Neutrophil (primary cell): ENCODE results near the gene H2BK1.

ENCODE experiments used
- H3K27ac ChIP-seq: fragments of 200-600 bp; sonication (generic); 2 replicates; pipeline ENCODE4 v1.5.1; 2016; ENCODE audit warnings: mild to moderate bottlenecking, moderate library complexity
- H3K27me3 ChIP-seq: fragments of 200-600 bp; sonication (generic); 2 replicates; pipeline ENCODE4 v1.6.0; 2016; ENCODE audit warnings: mild to moderate bottlenecking
- H3K36me3 ChIP-seq: fragments of 200-600 bp; sonication (generic); 2 replicates; pipeline ENCODE4 v1.5.1; 2017
- H3K4me1 ChIP-seq, 2 experiments: fragments of 200-600 bp in 1 of 2; sonication (generic) in 1 of 2; 1 replicate in 1 of 2; 2 replicates in 1 of 2; pipeline versions ENCODE4 v1.5.1 to v1.6.1; 2013 to 2016; ENCODE audit warnings: low read depth in 1 of 2, low read length in 1 of 2, mild to moderate bottlenecking in 1 of 2, moderate library complexity in 1 of 2; ENCODE audit not compliant: control insufficient read depth in 1 of 2, insufficient read depth in 1 of 2
- H3K4me3 ChIP-seq, 2 experiments: fragments of 200-600 bp in 1 of 2; sonication (generic) in 1 of 2; 1 replicate in 1 of 2; 2 replicates in 1 of 2; pipeline ENCODE4 v1.5.1; 2013 to 2016; ENCODE audit warnings: low read depth in 1 of 2, low read length in 1 of 2, mild to moderate bottlenecking in 1 of 2, moderate library complexity in 1 of 2
- H3K9me3 ChIP-seq: fragments of 200-600 bp; sonication (generic); 2 replicates; pipeline ENCODE4 v1.5.1; 2016
- TF ChIP-seq, protein P1 (sequence below): fragments of 200-600 bp; sonication (generic); IDR thresholded peaks from 2 replicates; pipeline ENCODE4 v1.5.1; 2016; ENCODE audit warnings: antibody characterized with exemption

H2BK1 gene

DNA sequence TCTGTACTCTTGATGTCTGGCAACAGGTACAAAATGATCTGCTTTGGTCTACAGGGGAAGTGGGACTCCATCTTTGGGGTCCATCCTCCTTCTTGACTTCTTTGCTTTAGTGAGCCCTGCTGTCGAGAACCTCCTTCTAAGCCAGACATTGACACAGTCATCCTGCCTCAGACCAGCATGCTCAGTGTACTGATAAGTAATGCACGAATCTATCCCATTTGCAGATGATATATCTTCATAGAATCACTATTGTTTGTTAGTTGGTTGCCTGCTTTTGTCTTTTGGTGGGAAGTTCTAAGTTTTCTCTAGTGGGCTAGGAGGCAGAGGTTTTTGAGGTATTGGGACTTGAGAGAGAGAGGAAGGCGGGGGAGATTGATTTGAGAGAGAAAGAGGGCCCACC, 8.9 kb downstream of the H2BK1 start:
- Histone ChIP-seq H3K27ac (no peak overlapping the region), H3K9me3 (no peaks in the 10 kb centered on the region), H3K36me3 (no peaks in the 10 kb centered on the region), H3K4me1 (no peaks in the 10 kb centered on the region), H3K27me3 (peaks cover 55% of the 10 kb centered on the region), H3K4me3 (no peak overlapping the region)
- TF ChIP-seq, protein P1, sequence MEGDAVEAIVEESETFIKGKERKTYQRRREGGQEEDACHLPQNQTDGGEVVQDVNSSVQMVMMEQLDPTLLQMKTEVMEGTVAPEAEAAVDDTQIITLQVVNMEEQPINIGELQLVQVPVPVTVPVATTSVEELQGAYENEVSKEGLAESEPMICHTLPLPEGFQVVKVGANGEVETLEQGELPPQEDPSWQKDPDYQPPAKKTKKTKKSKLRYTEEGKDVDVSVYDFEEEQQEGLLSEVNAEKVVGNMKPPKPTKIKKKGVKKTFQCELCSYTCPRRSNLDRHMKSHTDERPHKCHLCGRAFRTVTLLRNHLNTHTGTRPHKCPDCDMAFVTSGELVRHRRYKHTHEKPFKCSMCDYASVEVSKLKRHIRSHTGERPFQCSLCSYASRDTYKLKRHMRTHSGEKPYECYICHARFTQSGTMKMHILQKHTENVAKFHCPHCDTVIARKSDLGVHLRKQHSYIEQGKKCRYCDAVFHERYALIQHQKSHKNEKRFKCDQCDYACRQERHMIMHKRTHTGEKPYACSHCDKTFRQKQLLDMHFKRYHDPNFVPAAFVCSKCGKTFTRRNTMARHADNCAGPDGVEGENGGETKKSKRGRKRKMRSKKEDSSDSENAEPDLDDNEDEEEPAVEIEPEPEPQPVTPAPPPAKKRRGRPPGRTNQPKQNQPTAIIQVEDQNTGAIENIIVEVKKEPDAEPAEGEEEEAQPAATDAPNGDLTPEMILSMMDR: no peak

GRCh38 chr7:151198945-151199848, 11.1 kb downstream of the H2BK1 start:
- TF ChIP-seq, protein P1: no peak

DNA sequence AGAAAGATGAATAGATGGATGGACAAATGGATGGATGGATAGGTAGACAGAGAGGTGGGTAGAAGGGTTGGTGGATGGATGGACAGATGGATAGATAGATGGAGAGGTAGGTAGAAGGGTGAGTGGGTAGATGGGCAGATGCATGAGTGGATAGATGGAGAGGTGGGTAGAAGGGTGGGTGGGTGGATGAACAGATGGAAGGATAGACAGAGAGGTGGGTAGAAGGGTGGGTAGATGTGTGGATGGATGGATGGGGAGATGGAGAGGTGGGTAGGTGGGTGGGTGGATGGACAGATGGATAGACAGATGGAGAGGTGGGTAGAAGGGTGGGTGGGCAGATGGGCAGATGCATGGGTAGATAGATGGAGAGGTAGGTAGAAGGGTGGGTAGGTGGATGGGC, 12.4 kb downstream of the H2BK1 start:
- no peaks in the 10 kb centered on the region for H3K9me3 ChIP-seq
- H3K27me3 ChIP-seq: peaks cover 39% of the 10 kb centered on the region
- H3K4me3 ChIP-seq: no peak overlapping the region
- H3K27ac ChIP-seq: no peak overlapping the region
- H3K4me1 ChIP-seq: no peaks in the 10 kb centered on the region
- TF ChIP-seq, protein P1: no peak
- no peaks in the 10 kb centered on the region for H3K36me3 ChIP-seq

More at GRCh38 chr7:151198945-151199848, 11.1 kb downstream of the H2BK1 start:
- Histone ChIP-seq H3K9me3 (no peaks in the 10 kb centered on the region), H3K27me3 (peaks cover 52% of the 10 kb centered on the region), H3K27ac (no peak overlapping the region), H3K4me1 (no peaks in the 10 kb centered on the region), H3K36me3 (no peaks in the 10 kb centered on the region), H3K4me3 (no peak overlapping the region)

DNA sequence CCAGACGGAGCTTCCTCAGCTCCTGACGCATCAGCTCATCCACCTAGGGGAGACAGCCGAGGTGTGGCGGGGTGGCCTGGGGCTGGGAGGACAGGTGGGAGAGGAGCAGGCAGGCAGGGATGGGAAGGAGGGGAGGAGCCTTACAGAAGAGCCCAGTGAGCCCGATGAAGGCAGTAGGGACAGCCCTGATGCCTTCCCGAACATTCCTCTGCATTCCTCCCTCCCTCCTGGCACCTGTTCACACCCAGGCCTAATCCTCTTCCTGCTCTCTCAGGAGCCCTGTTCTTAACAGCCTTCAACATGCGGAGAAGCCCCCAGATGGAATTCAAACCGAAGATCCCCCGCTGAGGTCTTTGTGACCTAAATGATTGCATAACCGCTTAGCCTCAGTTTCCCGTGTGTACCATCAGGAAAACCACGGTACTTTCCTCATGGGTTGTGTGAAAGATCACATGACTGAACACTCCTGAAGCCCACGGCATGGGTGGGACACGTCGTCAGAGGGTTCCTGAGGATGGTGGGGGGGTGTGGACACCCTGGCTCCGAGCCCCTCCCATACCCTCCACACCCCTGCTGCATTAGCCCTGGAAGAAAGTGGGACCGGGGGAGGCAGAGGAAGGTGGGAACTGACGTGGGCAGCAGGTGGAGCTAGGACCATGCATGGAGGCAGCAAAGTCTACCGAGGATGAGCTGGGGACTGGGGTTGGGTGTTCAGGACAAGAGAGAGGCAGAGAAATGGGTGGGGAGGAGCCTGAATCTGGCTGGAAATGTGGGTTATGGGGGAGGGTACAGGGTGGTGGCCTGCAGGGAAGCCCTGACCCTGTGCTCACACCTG, 14.5 kb downstream of the H2BK1 start:
- peaks cover 28% of the 10 kb centered on the region for H3K27me3 ChIP-seq
- H3K9me3 ChIP-seq: no peaks in the 10 kb centered on the region
- H3K4me1 ChIP-seq: no peaks in the 10 kb centered on the region
- no peak overlapping the region for H3K4me3 ChIP-seq
- TF ChIP-seq, protein P1: no peak
- H3K27ac ChIP-seq: no peak overlapping the region
- no peaks in the 10 kb centered on the region for H3K36me3 ChIP-seq

DNA sequence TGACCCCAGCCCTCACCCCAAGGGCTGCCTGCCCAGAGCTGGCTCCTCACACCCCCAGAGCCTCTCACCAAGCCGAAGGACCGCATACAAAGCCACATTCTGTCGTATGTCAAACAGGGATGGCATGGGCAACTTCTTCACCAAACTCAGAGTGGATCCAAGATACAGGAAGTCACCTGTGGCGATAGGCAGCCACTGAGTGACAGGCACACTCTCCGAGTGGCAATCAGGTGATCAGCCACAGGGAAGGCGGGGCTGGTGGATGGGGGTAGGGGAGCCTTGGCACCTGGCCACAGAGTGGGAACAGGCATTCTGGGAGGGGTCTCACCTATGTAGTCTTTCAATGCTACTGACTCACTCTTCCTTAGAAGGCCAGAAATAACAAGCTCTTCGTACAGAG, 16.1 kb downstream of the H2BK1 start:
- Histone ChIP-seq H3K9me3 (no peaks in the 10 kb centered on the region), H3K4me3 (no peak overlapping the region), H3K4me1 (no peaks in the 10 kb centered on the region), H3K27me3 (peaks cover 28% of the 10 kb centered on the region), H3K36me3 (no peaks in the 10 kb centered on the region), H3K27ac (no peak overlapping the region)
- TF ChIP-seq, protein P1: no peak
